ENCODE data around the gene ZBTB24. TPM values are rescaled to one million over a fixed set of nuclear protein-coding genes. Genes with fewer than 3 reads are reported as not detected.

ZBTB24 gene
- total RNA-seq, 6 experiments from 2014 or later: 5.7 to 6.3 (median 6.1) TPM

DNA sequence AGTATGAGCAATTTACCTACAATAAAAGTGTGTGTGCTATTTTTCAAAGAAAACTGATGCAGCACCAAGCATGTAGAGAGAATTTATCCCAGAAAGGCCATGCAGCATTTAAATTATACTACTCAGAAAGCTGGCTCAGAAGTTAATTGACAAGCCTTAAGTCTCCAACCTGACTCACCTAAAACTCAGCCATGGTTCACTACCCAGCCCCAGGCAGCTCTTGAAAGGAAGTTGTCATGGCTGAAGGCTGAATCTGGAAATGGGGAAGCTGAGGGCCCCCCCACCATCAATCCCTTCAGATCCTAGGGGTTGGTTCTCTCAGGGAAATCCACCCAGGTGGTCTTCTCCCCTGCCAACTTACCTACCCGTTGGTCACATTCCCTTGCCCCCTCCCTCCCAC lies 62.3 kb downstream of the ZBTB24 start:
- DNase-seq: no peak
- TF ChIP-seq, protein P1, sequence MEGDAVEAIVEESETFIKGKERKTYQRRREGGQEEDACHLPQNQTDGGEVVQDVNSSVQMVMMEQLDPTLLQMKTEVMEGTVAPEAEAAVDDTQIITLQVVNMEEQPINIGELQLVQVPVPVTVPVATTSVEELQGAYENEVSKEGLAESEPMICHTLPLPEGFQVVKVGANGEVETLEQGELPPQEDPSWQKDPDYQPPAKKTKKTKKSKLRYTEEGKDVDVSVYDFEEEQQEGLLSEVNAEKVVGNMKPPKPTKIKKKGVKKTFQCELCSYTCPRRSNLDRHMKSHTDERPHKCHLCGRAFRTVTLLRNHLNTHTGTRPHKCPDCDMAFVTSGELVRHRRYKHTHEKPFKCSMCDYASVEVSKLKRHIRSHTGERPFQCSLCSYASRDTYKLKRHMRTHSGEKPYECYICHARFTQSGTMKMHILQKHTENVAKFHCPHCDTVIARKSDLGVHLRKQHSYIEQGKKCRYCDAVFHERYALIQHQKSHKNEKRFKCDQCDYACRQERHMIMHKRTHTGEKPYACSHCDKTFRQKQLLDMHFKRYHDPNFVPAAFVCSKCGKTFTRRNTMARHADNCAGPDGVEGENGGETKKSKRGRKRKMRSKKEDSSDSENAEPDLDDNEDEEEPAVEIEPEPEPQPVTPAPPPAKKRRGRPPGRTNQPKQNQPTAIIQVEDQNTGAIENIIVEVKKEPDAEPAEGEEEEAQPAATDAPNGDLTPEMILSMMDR (IDR thresholded peaks at IDR 0.05): no peak
- H3K27me3 Mint-ChIP-seq (ENCODE audit: insufficient read depth): peaks cover 8% of the 10 kb centered on the region
- H3K4me1 Mint-ChIP-seq (ENCODE audit: low read depth): peaks cover 18% of the 10 kb centered on the region
- H3K4me3 Mint-ChIP-seq: no peak overlapping the region
- no peak overlapping the region for H3K27ac Mint-ChIP-seq
- H3K9me3 Mint-ChIP-seq: no peaks in the 10 kb centered on the region
- no peaks in the 10 kb centered on the region for H3K36me3 Mint-ChIP-seq (ENCODE audit: low read depth)

DNA sequence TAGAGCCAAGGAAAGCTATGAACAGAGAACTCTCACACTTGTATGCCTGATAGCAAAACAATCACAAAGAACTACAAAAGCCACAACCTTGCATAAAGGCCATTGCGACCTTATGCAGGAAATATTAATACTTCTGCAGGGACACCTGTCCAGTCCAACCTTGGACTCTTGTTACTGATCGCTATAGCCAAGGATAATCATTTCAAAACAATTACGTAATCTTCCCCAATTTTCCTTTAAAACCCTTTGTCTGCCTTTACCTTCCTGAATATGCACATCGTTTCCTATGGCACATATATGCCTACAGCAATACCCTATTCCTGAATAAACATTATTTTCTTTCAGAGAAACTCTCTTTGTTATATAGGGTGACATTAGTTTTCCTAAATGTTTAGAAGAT lies 65.4 kb downstream of the ZBTB24 start:
- H3K27me3 Mint-ChIP-seq (ENCODE audit: insufficient read depth): peaks cover 20% of the 10 kb centered on the region
- no peaks in the 10 kb centered on the region for H3K36me3 Mint-ChIP-seq (ENCODE audit: low read depth)
- no peak overlapping the region for H3K27ac Mint-ChIP-seq
- H3K9me3 Mint-ChIP-seq: no peaks in the 10 kb centered on the region
- no peaks in the 10 kb centered on the region for H3K4me1 Mint-ChIP-seq (ENCODE audit: low read depth)
- no peak for DNase-seq
- no peak overlapping the region for H3K4me3 Mint-ChIP-seq
- TF ChIP-seq, protein P1 (IDR thresholded peaks at IDR 0.05): no peak

Other genes with a start within 250 kb of the ZBTB24 start
- 100 to 1,000 TPM; 243 to 260 (median 252) TPM for gene CD164, start 100.8 kb downstream of the ZBTB24 start, total RNA-seq (2021; fragmentation: NEBNext Ultra II Directional; extraction: Animal tissue kit (Norgen Biotek cat#: 25700))
- under 1 TPM in 5 of 6 experiments, not detected in 1; 0.21 to 0.53 (median 0.43) TPM for gene PPIL6, start 42.6 kb downstream of the ZBTB24 start, total RNA-seq (2021; fragmentation: NEBNext Ultra II Directional; extraction: Animal tissue kit (Norgen Biotek cat#: 25700))
- gene SMPD2, start 42.5 kb downstream of the ZBTB24 start, total RNA-seq (2021; fragmentation: NEBNext Ultra II Directional; extraction: Animal tissue kit (Norgen Biotek cat#: 25700)): 1 to 10 TPM; 5.0 to 7.4 (median 5.7) TPM
- 10 to 100 TPM; 37.9 to 44.9 (median 40.4) TPM for gene MICAL1, start 27.4 kb downstream of the ZBTB24 start, total RNA-seq (2021; fragmentation: NEBNext Ultra II Directional; extraction: Animal tissue kit (Norgen Biotek cat#: 25700))
- 1 to 10 TPM; 1.2 to 2.0 (median 1.5) TPM for gene AK9, start 208.0 kb upstream of the ZBTB24 start, total RNA-seq (2021; fragmentation: NEBNext Ultra II Directional; extraction: Animal tissue kit (Norgen Biotek cat#: 25700))
- gene FIG4, start 208.1 kb upstream of the ZBTB24 start, total RNA-seq (2021; fragmentation: NEBNext Ultra II Directional; extraction: Animal tissue kit (Norgen Biotek cat#: 25700)): 10 to 100 TPM; 14.2 to 18.1 (median 16.6) TPM